ENCODE measurements around the gene CSNK1G1.
"Not testable (repeated sequence)": the region's sequence is repeated elsewhere in the genome, so short reads cannot be mapped to it uniquely, and the experiment has no call there.

Gene CSNK1G1

DNA sequence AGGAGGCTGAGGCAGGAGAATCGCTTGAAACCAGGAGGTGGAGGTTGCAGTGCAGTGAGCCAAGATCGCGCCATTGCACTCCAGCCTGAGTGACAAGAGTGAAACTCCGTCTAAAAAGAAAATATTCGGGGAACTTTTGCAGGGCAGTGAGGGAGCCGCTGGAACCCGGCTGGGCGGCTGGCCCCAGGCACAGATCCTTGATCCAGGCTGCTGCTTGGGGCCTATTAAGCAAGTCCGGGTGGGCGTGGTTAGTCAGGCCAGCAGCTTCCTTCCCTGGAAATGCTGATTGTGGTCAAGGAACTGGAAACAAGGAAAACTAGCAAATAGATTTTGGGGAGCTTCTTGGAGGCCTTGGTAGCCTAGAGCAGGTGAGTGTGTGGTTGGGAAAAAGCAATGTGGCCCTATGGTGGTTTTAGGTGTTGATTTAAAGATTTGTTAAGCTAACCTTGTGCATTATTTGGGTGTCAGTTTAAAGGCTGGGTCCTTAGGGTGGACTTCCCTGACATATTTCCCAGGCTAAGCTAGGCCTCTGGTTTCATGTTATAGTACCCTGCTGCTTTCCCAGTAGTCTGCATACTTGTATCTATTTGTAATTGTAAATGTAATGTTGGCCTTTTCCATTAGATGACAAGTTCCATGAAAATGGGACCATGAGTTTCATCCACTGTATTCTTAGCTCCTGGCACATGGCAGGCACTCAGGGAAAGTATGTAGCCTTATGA is 222.2 kb downstream of the CSNK1G1 start:
- no peak for DNase-seq (ENCODE audit: low read depth in 2 of 2)

DNA sequence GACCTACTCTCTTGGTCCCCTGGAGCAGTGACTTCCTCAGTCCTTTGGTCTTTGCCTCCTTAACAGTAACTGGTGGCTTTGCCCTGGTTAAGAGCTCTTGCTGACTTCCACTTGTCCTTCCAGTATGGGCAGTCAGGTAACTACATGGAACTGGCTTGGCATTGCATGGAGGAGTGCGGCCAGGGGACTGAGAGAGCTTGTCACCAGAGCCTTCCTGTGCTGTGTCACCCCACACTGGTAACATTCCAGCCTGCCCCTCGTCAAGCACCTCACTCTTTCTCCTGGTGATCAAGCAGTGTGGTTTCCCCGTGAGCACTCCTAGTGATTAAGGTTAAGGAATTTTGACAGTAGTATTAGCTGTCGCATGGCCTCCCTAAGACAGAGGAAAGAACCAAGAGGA is 223.8 kb downstream of the CSNK1G1 start:
- DNase-seq (ENCODE audit: low read depth in 2 of 2): no peak

DNA sequence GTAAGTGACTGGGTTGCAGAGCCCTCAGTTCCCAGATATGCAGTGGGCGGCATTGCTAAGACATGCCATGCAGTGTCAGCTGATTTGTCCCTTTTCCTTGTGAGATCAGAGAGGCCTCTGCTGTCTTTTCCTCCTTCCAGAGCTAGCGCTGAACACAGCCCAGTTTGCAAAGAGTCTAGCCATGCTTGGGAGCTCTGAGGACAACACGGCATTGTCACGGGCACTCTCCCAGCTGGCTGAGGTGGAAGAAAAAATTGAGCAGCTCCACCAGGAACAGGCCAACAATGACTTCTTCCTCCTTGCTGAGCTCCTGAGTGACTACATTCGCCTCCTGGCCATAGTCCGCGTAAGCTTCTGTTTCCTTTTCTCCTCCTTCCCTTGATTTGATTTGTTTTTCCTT is 224.4 kb downstream of the CSNK1G1 start:
- no peak for DNase-seq (ENCODE audit: low read depth in 2 of 2)

DNA sequence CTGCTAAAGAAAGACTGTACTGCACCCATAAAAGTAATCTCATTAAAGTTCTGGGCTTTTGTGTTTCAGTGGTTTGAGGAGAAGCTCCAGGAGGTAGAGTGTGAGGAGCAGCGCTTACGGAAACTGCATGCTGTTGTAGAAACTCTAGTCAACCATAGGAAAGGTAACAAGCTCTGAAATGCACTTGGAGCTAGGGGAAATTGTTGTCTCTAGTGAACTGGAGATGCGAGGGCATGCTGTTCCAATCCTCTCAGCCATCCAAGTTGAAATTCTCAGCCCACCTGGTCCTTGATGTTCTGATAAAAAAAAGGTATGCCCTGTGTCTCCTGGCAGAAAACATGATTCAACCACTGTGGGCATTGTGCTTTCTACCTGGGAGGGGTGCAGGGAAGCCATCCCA is 225.8 kb downstream of the CSNK1G1 start:
- no peak for DNase-seq (ENCODE audit: low read depth in 2 of 2)

DNA sequence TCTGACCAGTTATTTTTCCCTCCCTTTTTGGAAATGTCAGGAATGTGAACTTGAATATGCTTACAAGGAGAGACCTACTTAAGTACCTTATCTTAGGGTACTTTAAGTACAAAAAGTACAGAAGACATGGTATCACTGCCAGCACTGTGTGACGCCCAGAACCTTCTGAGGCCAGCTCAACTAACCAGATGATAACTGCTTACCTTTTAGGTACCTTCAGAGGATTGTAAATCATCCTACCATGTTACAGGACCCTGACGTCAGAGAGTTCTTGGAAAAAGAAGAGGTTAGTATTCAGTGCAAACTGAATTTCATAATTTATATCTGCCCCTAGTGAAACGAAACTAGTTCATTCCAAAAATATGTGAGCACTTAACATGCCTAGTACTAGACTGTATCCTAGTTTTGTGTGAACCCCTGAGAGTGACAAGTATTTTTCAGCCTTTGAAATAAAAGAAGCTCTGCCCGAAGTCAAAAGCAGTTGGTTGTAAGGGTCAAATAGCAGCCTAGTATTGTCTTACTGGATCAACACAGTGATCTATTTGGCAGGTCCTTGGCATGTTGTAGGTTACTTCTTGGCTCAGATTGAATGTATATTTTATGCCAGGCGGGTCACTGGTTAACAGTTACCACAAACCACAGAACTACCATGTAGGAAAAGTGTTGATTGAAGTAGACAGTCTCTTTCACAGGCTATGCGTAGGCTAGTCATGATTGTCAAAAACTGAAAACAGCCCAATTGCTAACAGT is 228.3 kb downstream of the CSNK1G1 start:
- DNase-seq (ENCODE audit: low read depth in 2 of 2): no peak

DNA sequence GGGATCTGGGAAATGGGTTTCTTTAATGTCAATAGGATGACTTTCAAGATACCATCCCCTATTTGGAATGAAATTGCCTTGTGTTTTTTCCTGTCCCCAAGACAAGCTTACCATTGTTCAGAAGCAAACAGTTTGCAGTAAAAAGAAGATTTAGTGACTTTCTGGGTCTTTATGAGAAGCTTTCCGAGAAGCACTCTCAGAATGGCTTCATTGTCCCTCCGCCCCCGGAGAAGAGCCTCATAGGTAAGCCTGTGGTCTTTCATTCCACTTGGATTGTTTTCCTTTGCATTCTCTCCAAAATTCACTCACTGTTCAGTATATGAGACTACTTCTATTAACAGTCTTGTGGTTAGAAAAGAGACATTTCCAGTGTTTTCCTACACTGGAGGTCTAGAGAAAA is 230.0 kb downstream of the CSNK1G1 start:
- DNase-seq (ENCODE audit: low read depth in 2 of 2): no peak

DNA sequence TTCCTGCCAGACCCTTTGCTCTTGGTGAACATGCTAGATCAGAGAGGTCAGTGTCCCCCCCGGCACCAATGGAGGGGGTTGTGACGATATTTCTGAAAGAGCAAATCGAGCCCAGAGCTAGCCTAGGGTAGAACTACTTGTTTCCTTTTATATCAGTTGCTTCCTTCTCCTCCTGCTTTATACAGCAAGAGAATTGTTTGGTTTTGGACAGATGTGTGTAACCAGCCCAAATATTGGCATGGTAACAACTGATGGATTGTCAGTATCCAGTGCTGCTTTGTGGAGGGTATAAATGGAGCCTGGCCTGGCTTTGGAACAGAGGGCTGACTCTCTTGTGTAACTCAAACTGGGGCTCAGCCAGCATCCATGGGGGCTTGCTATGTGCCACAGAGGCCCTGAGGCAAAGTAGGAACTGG is 233.0 kb downstream of the CSNK1G1 start:
- DNase-seq (ENCODE audit: low read depth in 2 of 2): no peak

DNA sequence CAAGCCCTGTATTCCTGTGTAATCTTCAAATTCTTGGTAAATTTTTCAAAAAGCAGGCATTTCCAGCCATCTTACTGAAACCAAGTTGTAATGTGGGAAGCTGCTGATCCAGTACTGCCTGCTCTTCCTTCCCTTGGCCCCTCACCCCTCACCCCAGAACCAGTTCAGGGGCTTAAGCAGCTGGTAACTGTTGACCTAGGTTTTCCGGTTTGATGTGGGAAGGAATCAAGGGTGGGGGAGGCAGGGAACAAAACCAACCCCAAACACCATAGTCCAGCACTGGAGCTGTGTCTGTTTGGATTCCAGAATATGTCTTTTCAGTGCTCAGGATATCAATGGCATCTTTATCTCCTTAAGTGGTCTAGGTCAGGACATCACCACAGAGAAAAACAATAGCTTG is 233.5 kb downstream of the CSNK1G1 start:
- DNase-seq (ENCODE audit: low read depth in 2 of 2): no peak

DNA sequence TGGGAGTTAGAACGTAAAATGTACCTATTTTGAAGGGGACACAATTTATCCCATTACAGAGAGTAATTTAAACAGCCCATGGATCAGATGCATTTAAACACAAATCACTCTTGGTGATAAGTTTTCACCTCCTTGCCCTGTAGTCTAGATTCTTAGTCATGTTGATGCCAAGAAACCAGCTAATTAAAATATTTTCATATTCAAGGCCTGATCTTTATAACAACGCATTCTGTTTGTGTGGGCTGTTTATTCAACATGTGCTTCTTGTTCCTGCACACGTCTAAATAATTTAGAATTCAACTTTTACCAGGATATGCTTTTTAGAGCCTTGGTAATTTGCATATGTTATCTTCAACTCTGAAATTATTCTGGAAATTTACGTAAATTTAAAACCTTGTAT is 234.4 kb downstream of the CSNK1G1 start:
- DNase-seq (ENCODE audit: low read depth in 2 of 2): no peak

DNA sequence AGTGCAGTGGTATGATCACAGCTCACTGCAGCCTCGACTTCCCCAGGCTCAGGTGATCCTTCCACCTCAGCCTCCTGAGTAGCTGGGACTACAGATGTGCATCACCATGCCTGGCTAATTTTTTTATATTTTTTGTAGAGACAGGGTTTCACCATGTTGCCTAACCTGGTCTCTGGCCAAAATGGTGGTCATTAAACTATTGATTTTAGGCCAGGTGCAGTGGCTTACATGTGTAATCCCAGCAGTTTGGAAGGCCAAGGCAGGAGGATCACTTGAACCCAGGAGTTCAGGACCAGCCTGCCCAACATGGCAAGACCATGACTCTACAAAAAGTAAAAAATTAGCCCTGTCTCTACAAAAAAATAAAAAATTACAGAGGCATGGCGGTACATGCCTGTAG is 235.7 kb downstream of the CSNK1G1 start:
- not testable (repeated sequence) for DNase-seq (ENCODE audit: low read depth in 2 of 2)

DNA sequence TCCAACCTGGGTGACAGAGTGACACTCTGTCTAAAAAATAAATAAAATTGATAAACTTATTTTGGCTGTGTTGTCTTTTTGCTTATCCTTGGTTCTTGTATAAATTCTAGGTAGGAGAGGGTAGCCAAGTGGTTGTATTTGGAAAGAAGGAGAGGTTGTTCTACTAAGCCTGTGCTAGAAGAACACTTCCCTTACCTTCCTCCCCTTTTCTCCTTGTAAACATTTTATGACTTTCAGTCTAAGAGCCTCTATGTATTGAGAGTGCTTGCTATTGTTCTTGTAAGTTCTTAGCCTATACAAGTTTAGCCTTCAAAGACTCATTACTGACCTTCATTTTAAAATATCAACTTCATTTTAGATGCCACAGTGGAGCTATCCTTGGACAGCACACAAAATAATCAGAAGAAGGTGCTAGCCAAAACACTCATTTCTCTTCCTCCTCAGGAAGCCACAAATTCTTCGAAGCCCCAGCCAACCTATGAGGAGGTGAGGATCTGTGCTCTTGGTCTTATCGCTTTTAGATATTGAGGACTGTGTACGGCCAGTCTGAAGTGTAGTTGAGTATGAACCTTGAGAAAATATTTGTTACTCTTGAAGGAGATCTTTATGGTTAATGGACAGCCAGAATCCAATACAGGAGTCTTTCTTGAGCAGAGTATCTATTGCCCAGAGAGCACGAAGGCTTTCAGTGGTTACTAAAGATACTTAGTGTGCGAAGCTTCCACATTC is 238.1 kb downstream of the CSNK1G1 start:
- no peak for DNase-seq (ENCODE audit: low read depth in 2 of 2)

All from activated CD8-positive, alpha-beta memory T cell treated with anti-CD3 and anti-CD28 coated beads for 4 hours (primary cell).